ENCODE results near the gene NEU2.

DNA sequence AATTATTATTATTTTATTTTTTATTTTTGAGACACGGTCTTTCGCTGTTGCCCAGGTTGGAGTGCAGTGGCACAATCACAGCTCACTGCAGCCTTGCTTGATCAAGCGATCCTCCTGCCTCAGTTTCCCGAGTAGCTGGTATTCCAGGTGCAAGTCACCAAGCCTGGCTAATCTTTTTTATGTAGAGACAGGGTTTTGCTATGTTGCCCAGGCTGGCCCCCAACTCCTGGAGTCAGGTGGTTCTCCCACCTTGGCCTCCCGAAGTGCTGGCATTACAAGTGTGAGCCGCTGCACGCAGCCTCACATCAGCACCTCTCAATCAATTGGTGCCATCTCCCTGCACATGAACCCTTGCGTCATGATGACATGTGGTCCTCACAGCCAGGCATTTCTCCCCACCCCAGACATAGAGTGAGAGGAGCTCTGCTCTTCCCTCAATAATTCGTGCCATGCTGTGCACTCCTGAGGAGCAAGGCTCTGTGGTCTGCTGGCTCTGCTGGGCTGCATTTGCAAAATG, 33.5 kb downstream of the NEU2 start:
- TF ChIP-seq, protein P1, sequence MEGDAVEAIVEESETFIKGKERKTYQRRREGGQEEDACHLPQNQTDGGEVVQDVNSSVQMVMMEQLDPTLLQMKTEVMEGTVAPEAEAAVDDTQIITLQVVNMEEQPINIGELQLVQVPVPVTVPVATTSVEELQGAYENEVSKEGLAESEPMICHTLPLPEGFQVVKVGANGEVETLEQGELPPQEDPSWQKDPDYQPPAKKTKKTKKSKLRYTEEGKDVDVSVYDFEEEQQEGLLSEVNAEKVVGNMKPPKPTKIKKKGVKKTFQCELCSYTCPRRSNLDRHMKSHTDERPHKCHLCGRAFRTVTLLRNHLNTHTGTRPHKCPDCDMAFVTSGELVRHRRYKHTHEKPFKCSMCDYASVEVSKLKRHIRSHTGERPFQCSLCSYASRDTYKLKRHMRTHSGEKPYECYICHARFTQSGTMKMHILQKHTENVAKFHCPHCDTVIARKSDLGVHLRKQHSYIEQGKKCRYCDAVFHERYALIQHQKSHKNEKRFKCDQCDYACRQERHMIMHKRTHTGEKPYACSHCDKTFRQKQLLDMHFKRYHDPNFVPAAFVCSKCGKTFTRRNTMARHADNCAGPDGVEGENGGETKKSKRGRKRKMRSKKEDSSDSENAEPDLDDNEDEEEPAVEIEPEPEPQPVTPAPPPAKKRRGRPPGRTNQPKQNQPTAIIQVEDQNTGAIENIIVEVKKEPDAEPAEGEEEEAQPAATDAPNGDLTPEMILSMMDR (IDR thresholded peaks at IDR 0.05) = no peak
- no peak for TF ChIP-seq POLR2A (IDR thresholded peaks at IDR 0.05)

All from thyroid gland (tissue), 4 donors.